Hepatic stellate cell (primary cell): ENCODE measurements around the gene CCDC14.
"Not testable (repeated sequence)": the region's sequence is repeated elsewhere in the genome, so short reads cannot be mapped to it uniquely, and the experiment has no call there.

Source experiments
- DNase-seq: peaks from one replicate; pipeline ENCODE4 v3.0.0; 2011; ENCODE audit warnings: low spot score

The CCDC14 gene

DNA sequence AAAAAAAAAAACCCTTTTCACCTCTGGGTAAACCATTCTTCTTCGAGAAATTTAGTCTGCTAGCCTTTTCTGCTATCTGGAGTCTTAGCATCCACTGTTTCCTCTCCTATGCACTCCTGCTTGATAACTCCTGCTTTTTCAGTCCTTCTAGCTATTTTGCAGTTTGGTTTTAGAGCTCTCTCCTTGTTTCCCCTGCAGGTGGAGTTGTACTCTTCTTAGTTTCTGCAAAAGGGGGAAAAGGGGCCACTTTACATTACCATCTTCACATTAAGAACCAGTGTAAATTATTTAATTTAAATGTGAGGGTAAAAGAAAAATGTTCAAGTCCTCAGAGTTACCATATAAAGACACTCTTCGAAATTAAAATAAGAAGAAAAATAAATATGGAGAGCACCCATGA lies 53.3 kb downstream of the CCDC14 start:
- no peak for DNase-seq

DNA sequence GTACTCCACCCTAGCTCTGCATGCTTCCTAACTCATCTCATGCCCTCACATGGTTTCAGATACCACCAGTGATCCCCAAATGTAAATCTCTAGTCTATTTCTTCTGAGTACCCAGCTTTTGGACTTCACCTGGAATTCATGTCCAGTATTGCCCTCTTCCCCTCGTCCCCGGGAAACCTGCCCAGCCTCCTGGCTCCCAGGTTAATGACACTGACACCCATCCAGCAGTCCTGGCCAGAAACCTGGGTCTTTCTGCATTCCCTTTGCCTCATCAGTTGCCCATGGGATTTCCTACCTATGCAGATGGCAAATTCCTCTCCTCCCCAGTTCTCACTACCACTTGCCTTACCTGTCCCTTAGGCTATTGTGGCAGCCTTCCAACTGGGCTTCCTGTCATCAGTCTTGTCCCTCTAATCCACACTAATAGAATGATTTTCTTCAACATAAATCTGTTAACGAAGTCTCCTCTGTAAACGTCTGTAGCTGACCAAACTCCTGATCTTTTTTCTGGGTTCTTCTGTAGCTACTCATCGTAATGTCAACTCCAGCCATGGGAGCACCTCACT lies 61.6 kb downstream of the CCDC14 start:
- no peak for DNase-seq

DNA sequence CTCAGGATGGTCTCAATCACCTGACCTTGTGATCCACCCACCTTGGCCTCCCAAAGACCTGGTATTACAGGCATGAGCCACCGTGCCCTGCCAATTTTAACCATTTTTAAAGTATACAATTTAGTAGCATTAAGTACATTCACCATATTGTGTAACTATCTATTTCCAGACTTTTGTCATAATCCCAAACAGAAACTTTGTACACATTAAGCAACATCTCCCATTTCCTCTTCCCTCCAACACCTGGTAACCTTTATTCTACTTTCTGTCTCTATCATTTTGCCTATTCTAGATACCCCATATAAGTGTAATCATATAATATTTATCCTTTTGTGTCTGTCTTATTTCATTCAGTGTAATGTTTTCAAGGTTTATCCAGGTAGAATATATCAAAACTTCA lies 68.0 kb downstream of the CCDC14 start:
- no peak for DNase-seq

DNA sequence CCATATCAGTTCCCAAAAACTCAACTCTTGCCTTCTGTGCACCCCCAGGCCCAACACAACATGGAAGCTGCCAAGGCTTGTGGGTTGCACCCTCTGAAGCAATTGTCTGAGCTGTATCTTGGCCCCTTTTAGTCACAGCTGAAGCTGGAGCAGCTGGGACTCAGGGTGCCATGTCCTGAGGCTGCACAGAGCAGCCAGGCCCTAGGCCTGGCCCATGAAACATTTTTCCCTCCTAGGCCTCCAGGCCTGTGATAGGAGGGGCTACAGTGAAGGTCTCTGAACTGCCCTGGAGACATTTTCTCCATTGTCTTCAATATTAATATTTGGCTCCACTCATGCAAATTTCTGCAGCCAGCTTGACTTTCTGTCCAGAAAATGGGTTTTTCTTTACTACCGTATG lies 68.8 kb downstream of the CCDC14 start:
- DNase-seq: no peak

DNA sequence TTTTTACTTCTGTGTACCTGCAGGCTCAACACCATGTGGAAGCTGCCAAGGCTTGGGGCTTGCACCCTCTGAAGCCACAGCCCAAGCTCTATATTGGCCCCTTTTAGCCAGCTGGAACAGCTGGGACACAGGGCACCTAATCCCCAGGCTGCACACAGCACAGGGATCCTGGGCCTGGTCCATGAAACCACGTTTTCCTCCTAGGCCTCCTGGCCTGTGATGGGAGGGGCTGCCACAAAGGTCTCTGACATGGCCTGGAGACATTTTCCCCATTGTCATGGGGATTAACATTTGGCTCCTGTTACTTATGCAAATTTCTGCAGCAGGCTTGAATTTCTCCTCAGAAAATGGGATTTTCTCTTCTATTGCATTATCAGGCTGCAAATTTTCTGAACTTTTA lies 70.0 kb downstream of the CCDC14 start:
- not testable (repeated sequence) for DNase-seq

DNA sequence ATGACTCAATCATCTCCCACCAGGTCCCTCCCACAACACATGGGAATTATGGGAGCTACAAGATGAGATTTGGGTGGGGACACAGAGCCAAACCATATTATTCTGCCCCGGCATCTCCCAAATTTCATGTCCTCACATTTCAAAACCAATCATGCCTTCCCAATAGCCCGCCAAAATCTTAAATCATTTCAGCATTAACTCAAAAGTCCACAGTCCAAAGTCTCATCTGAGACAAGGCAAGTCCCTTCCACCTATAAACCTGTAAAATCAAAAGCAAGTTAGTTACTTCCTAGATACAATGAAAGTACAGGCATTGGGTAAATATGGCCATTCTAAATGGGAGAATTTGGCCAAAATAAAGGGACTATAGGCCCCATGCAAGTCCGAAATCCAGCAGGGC lies 70.9 kb downstream of the CCDC14 start:
- not testable (repeated sequence) for DNase-seq

DNA sequence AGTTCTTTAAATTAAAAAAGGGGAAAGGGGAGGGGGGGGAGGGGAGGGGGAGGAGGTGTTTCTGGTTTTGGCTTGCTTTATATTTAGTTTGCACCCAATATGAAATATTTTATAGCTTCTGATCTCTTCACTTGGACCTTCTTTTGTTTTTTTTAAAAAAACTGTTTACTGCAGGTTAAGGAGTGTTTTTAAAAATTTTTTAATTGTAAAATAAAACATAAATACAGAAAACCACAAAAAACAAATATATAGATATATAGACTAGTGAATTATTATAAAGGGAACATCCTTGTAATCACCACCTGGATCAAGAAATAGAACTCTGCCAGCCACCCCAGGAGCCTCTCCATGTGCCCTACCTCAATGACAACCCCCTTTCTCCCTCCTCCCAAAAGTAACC lies 76.0 kb downstream of the CCDC14 start:
- no peak for DNase-seq

DNA sequence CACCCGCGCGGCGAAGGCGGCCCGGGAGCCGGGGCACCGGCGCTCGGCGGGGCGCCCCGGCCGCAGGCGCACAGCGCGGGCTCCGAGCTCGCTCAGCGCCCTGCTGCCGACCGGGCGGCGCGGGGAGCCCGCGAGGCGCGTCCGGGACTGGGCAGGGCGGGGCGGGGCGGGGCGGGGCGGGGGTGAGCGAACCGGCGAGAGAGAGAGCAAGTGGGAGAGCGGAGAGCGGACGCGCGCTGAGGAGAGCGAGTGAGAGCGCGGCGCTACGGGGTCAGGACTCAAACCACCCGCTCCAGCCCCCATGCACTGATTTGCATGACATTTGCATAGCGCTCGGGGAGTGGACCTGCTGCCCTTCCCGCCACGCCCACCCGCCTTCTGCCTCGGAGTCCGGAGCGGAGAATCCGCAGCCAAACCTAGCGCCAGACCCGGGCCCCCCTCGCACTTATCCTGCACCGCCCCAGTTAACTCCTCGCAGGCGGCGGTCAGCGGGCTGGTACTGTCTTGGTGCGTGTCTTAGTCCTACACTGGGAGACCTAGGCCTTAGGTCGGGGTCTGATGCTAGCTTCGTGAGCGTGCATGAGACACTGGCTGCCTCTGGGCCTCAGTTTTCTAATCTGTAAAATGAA lies 76.7 kb downstream of the CCDC14 start, which contains the start of gene MYLK:
Gene MYLK, minus strand, starts transcription at position 130 of the 629 bp plus-strand sequence. CDS start 90,491 bp downstream, outside the sequence.
- DNase-seq: peak; percentile 80

DNA sequence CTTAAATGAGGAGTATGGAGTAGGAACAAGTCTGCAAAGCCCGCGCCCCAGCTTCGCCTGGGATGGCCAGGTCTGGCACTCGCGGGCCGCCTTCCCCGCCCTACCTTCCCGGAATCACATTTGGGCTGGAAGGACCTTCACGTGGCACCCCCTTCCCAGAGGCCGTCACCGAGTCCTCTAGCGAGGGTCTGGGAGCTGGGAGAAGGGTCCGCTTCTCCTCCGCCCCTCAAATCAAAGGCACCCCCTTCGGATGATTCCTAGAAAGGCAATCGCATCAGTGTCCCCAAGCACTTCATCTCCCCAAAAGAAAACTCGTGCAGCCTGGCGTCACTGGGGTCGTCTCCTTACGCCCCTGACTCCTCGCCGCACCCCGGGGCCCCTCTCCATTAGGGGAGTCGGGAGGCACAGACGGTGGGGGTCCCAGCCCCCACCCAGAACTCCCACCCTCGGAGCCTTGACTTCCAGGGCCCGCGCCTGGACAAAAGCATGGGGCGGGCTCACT lies 77.3 kb downstream of the CCDC14 start:
- peak; percentile 16 for DNase-seq

DNA sequence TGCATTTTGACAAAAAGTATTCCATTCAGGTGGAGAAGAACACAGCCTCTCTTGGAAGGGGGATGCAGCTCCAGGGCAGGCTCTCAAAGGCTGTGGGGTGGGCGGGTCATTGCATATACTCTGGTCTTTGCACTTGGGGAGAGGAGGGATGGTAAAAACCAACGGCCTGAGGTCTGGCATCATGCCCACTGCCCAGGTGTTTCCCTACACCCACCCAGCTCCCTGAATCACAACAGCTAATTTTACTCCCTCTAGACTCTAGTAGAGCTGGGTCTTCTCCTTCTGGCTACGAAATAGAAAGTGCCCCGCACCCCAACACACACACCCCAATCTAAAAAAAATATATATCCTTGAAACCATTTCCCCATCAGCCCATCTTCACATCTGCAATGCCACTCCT lies 77.9 kb downstream of the CCDC14 start:
- DNase-seq: no peak

DNA sequence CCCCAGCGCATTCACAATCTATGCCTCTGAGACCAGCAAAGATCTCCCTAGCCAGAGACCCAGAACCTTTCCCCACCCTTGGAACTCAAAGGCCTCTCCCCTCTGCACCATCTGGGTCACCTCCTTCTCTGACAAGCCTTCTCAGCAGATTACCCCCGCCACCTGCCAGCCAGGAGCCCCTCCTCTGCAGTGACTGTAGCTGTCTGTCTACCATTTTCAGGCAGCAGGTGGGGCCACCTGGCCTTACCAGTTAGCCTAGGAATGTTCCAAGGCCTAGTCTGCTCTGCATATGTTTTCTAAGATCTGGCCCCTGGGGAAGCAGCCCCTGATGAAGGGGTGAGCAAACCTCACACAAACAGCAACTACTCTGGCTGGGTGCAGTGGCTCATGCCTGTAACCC lies 79.3 kb downstream of the CCDC14 start:
- DNase-seq: no peak

DNA sequence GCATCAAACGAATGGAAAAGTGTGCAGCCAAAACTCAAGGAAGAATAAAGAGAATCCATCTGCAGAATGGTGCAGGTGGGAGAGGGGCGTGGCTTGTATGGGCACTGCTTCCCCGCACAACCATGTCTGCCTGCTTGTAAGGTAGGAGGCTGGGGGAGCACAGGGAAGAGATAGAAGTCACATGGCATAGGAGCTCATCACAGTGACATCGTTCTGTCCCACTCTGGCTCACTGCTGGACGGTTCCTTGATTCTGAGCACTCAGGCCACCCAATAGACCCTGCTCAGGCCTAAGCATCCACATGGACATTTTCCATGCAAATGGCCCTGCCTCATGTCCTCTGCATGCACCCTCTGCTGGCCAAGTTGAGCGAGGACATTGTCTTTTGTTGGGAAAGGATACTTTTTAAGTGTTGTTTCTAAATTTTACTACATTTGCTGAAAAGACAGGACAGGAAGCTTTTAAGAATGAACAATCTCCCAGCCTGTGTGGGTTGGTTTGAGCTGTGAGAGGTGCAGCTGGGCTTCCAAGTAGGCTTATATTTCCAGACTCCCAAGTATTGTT lies 79.9 kb downstream of the CCDC14 start:
- peak; percentile 42 for DNase-seq

DNA sequence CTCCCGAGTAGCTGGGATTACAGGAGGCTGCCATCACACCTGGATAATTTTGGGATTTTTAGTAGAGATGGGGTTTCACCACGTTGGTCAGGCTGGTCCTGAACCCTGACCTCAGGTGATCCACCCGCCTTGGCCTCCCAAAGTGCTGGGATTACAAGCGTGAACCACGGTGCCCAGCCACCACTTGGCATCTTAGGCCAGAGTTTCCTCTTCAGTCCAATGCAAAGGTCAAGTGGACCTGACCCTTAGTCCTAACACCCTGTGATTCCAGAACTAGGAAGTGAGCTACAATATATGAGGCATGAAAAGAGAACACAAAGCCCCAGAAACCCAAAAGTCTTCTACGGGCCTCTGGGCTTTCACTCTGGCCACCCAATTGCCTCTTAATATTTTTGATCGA lies 82.2 kb downstream of the CCDC14 start:
- DNase-seq: no peak

DNA sequence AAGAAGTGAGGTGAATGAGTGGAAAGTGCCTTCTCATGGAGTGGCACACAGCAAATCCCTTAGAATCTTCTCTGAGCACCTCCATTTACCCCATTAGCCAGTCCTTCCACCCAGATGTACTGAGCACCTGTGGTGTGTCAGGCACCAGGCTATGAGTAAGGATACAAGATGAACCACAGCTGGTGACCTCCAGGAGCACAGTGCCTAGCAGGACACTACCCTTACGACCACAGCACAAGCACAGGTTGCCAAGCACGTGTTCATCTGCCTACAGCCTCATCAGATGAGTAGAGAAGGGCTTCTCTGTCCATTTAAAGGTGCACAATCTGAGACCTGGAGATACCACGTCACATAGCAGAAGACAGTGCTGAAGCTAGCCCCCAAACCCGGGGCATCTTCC lies 83.1 kb downstream of the CCDC14 start:
- no peak for DNase-seq

DNA sequence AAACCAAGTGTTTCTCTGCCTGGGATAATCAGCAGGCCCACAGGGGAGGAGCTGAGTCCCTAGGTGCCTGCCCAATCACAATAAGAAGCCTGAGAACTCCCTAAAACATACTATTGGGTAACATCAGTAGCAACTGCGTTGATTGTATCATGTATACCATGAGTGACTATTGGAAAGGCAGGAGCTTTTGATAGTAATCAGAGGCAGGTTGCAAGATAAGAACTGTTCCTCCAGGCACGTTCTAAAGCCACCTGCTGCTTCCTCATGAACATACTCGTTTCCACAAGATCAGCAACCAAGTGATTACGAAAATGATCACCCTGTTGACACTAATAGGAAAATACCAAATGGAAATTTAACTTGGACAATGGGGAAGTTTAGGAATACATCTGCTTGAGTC lies 83.6 kb downstream of the CCDC14 start:
- no peak for DNase-seq

DNA sequence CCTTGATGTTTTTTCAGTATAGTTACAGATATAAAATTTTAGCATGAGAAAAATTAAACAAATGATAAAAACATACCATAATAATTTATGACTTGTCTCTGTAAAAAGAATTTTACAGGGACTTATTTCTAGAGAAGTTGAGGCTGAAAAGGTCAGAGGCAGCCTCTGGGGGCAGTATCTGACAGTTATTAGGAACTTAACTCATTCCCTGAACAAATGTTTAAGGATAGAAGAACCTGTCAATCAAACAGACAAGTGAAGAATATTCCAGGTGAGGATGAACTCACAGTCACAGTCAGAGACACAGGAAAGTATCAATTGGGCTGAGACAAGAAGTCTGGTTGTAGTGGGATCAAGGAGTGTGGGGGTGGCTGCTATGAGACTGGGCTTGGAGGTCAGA lies 84.2 kb downstream of the CCDC14 start:
- no peak for DNase-seq

DNA sequence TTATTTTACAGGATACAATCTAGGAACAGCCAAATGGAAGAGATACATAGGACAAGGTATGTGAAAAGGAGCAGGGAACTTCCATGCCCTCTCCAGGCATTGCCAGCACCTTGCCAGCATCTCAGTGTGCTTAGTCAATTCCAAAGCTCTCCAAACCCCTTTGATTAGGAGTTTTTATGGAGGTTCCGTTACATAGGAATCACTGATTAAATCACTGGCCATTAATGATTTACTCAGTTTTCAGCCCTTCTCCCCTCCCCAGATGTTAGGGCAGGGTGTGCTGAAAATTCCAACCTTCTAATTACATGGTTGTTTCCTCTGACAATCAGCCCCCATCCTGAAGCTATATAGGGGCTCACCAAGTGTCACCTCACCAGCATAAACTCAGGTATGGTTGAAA lies 88.4 kb downstream of the CCDC14 start:
- no peak for DNase-seq

DNA sequence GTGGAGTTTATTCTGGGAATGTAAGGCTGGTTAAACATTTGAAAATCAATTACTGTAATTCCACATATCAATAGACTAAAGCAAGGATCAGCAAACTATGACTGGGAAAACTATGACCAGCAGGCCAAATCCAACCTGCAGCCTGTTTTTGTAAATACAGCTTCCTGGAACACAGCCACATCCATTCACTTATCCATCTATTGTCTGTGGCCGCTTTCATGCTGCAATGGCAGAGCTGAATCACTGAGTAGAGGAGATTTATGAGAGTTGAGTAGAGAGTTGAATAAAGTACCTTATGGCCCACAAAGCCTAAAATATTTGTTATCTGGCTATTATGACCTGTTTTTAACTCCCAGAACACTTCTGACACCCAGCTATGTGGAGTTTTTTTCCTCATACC lies 89.1 kb downstream of the CCDC14 start:
- DNase-seq: no peak

DNA sequence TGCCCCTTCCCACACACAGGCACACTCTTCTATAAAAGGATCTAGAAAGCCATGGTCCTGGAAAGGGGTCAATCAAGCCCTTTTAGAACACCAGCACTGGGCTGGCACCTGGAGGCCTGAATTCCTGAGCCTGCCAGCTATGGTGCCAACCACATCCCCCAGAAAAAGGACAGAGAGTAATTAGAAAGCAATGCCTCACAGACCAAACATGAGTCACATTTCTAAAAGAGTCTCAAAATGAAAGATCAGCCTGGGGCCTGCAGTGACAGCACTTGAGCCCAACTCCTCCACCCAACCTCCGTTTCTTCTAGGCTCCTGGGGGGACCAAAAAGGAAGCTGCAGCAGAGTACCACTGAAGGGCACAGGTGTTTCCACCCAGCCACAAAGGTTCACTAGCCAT lies 91.0 kb downstream of the CCDC14 start:
- DNase-seq: peak; percentile 66

DNA sequence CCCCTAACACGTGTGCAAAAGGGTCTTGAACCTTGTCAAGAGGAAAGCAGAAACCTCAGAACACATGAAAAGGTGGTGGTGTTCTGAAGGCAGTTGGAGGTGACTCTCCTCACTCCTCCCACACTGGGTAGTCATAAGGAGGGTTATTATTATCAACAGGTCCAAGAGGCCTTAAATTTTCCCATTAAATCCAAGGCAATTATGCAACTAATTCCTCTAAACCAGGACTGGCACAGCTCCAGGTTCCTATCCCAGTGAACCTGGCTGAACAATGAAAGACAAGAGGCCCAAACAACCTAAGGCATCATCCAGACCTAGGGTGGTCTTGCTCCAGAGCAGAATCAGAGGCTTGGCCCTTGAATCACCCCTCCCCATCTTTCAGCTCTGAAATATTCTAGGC lies 91.9 kb downstream of the CCDC14 start:
- DNase-seq: no peak

DNA sequence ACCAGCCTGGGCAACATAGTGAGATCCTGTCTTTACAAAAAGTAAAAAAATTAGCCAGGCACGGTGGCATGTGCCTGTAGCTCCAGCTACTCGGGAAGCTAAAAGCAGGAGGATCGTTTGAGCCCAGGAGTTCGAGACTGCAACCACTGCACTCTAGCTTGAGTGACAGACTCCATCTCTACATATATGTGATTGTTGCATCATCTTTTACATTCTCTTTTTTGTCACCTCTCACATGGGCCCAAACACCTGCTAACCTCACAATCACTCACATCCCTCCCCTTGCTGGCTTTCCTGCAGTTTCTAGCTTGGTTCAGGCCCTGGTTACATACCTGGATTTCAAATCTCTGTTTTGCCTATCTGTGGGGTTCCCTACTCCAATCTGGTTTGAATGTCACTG lies 96.3 kb downstream of the CCDC14 start:
- DNase-seq: no peak
